ENCODE data around the gene BTBD16.

Gene BTBD16

DNA sequence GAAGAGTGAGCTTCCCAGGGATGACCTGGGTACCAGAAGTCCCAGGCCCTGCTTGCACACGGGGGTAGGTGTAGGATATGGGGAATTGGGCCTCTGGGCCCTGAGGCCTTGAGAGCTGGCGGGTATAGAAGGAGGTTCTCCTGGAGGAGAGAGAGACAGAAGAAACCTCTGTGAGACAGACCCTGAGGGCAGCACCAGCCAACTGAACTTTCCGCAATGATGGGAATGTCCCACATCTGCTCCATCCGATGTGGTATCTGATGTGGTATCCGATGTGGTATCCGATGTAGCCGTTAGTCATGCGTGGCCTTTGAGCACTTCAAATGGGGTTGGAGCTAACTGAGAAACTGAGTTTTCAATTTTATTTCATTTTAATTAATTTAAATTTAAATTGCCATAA lies 72.8 kb downstream of the BTBD16 start:
- no peak for TF ChIP-seq Cebpa-rat (IDR thresholded peaks at IDR 0.05)
- Histone ChIP-seq H3K4me3 (no peak overlapping the region), H3K27ac (no peak overlapping the region), H4K20me1 (no peaks in the 10 kb centered on the region; a peak in 2 of 22 replicates), H3K27me3 (no peaks in the 10 kb centered on the region; a peak in 1 of 22 replicates), H3K36me3 (no peaks in the 10 kb centered on the region), H3K9me3 (replicated peaks in 1 of 11) (peaks cover 0 to 15% (median 10%) of the 10 kb centered on the region in 11 experiments; a peak in 13 of 22 replicates), H3K9ac (no peak overlapping the region), H3K4me2 (peak overlapping the region in 9 of 11 experiments; percentile 15 to 69 (median 54); a peak in 16 of 22 replicates), H3K4me1 (peaks cover 22 to 48% (median 44%) of the 10 kb centered on the region in 10 experiments)

DNA sequence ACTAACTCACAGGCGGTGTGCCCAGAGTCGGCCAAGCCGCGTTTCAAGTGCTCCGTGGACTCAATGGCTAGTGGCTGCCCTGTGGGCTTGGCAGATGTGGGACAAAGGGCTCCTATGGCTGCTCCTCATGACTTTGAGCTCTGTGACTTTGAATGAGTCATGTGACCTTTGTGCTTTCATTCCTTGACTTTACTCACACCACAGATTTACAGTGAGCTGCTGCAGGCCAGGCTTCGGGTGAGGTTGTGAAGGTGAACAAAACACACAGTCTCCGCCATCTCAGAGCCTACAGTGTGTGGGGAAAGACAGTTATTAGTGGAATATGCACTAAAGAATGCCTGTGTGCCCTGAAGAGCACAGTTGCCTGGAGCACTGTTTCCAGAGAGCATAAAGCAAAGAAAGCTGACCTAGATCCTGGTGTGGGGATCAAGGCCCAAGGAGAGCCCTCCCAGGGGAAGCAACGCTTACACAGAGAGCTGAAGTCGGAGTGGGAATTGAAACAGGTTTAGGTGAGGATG lies 73.7 kb downstream of the BTBD16 start:
- Histone ChIP-seq H3K9ac (no peak overlapping the region), H3K27me3 (peaks cover 0 to under 1% (median 0%) of the 10 kb centered on the region in 11 experiments; a peak in 1 of 22 replicates), H3K9me3 (replicated peaks in 1 of 11) (peaks cover 0 to 15% (median 10%) of the 10 kb centered on the region in 11 experiments; a peak in 13 of 22 replicates), H3K4me3 (no peak overlapping the region), H3K27ac (no peak overlapping the region), H3K4me1 (peaks cover 17 to 56% (median 52%) of the 10 kb centered on the region in 10 experiments), H3K36me3 (no peaks in the 10 kb centered on the region), H3K4me2 (peak overlapping the region in 5 of 11 experiments; percentile 41 to 69 (median 65); a peak in 4 of 22 replicates), H4K20me1 (no peaks in the 10 kb centered on the region; a peak in 2 of 22 replicates)
- no peak for TF ChIP-seq Cebpa-rat (IDR thresholded peaks at IDR 0.05)

DNA sequence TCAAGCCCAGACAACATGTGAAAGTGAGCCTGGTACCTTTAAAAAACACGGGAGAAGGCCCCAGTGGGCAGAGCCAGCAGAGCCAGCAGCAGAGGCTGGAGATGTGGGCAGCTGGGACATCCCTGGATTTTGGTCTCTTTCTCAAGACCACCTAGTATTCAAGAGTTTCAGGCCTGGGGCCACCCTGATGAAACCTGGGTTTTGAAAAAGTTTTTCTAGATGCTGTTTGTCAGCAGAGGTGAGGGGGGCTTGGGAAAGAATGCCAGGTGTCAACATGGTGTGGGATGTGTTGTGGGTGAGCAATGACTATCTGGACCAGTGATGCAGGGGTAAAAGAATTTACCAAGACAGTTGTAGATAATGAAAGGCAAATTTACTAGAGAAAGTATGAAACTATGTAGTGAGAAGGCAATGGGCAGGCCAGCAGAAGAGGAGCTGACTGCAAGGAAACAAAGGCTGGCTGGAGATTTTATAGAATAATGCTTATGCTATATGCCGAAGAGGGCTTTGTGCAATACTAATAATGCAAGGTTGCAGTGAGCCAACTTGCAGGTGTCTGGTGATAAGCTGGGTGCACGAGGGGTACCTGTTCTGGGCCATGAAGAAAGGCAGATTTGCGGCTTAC lies 75.3 kb downstream of the BTBD16 start:
- Histone ChIP-seq H3K27ac (no peak overlapping the region), H3K9me3 (replicated peaks in 1 of 11) (peaks cover 0 to 15% (median 10%) of the 10 kb centered on the region in 11 experiments; a peak in 13 of 22 replicates), H3K9ac (no peak overlapping the region), H3K4me3 (no peak overlapping the region), H4K20me1 (no peaks in the 10 kb centered on the region; a peak in 2 of 22 replicates), H3K27me3 (peaks cover 0 to 3% (median 0%) of the 10 kb centered on the region in 11 experiments; a peak in 1 of 22 replicates), H3K4me2 (peak overlapping the region in 8 of 11 experiments; percentile 3 to 71 (median 64); a peak in 13 of 22 replicates), H3K4me1 (peaks cover 15 to 60% (median 53%) of the 10 kb centered on the region in 10 experiments), H3K36me3 (no peaks in the 10 kb centered on the region)
- no peak for TF ChIP-seq Cebpa-rat (IDR thresholded peaks at IDR 0.05)

DNA sequence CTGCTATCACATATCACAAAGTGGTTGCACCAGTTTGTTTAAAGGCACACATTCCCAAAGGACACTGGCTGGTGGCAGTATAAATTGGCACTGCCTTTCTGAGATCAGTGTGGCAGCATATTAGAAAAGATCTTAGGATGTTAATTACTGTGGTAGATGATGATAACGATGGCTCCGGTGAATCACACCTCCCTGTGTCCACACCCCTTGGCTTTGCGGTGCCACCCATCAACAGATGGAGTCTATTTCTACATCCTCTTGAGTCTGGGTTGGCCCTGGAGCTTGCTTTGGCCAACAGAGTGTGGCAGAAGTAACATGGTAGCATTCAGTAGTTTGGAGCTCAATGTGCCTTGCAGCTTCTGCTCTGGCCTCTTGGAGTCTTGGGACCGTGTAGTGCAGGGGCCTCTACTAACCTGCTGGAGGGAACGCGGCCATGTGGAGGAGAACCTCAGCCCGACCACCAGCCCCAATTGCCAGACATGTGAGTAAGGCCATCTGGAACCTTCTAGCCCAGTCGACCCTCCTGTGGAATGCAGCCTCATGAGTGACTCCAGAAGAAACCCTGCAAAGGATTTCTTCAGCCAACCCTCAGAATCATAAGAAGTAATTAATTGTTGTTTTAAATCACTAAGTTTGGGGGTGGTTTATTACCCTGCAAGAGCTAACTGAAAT lies 76.2 kb downstream of the BTBD16 start:
- Histone ChIP-seq H3K9me3 (replicated peaks in 1 of 11) (peaks cover 0 to 15% (median 10%) of the 10 kb centered on the region in 11 experiments; a peak in 13 of 22 replicates), H3K9ac (no peak overlapping the region), H3K4me1 (peaks cover 9 to 60% (median 51%) of the 10 kb centered on the region in 10 experiments), H3K36me3 (no peaks in the 10 kb centered on the region), H3K27ac (0 out of 22 replicates have a peak overlapping the region, but pooled peaks of 1 of the 11 experiments have one; percentile 11), H4K20me1 (no peaks in the 10 kb centered on the region; a peak in 2 of 22 replicates), H3K4me3 (no peak overlapping the region), H3K27me3 (peaks cover 0 to 3% (median 0%) of the 10 kb centered on the region in 11 experiments; a peak in 1 of 22 replicates), H3K4me2 (peak overlapping the region in 9 of 11 experiments; percentile 3 to 71 (median 63); a peak in 17 of 22 replicates)
- no peak for TF ChIP-seq Cebpa-rat (IDR thresholded peaks at IDR 0.05)

DNA sequence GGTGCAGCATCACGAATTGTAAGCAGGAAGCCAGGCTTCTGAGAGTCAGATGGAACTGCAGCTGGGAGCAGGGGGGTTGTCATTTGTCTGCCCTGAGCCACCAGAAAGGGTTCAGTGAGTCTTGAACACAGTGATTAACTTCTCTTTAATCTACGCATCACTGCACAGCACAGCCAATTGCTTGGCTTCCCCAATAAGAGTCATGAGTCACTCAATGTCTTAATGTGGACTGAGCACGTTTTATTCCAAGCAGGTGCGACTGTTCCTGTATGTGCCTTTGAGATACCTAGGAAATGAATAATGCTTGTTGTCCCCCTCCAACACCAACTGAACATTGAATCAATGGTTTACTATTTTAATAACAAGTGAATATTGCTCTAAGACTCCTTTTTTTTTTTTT lies 77.4 kb downstream of the BTBD16 start:
- no peak for TF ChIP-seq Cebpa-rat (IDR thresholded peaks at IDR 0.05)
- Histone ChIP-seq H3K4me1 (peaks cover 9 to 54% (median 47%) of the 10 kb centered on the region in 10 experiments), H3K27ac (peak overlapping the region in 2 of 11 experiments; percentile 11 to 38; a peak in 2 of 22 replicates), H4K20me1 (no peaks in the 10 kb centered on the region; a peak in 2 of 22 replicates), H3K4me3 (no peak overlapping the region), H3K9me3 (replicated peaks in 1 of 11) (peaks cover 0 to 15% (median 10%) of the 10 kb centered on the region in 11 experiments; a peak in 13 of 22 replicates), H3K27me3 (peaks cover 0 to 3% (median 0%) of the 10 kb centered on the region in 11 experiments; a peak in 1 of 22 replicates), H3K4me2 (peak overlapping the region; percentile 23 to 71 (median 63)), H3K36me3 (no peaks in the 10 kb centered on the region), H3K9ac (peak overlapping the region in 2 of 11 experiments; percentile 8 to 39; a peak in 2 of 22 replicates)

DNA sequence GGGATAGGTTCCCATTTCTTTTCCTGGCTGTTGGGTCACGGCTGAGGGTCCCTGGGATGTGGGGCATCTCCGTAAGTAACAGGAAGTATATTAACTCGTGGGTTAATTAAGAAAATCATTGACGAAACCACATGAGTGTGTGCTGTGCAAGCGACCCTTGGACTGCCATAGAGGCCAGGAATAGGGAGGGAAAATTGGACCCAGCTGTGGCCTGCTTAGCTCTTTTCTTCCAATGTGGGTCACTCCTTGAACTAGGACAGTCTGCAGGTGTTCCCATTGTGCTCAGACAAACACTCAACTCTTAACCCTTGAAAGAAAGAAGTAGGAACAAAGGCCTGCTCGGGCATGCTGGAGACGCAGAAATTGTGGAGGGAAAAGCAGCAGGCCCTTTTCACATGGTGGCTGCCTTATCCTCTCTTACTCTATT lies 77.9 kb downstream of the BTBD16 start:
- Histone ChIP-seq H3K27me3 (peaks cover 0 to 3% (median 0%) of the 10 kb centered on the region in 11 experiments; a peak in 1 of 22 replicates), H3K4me1 (peaks cover 9 to 49% (median 43%) of the 10 kb centered on the region in 10 experiments), H3K4me3 (no peak overlapping the region), H3K9me3 (replicated peaks in 1 of 11) (peaks cover 0 to 15% (median 10%) of the 10 kb centered on the region in 11 experiments; a peak in 13 of 22 replicates), H3K27ac (peak overlapping the region in 1 of 11 experiments; percentile 1; a peak in 1 of 22 replicates), H4K20me1 (no peaks in the 10 kb centered on the region; a peak in 2 of 22 replicates), H3K4me2 (peak overlapping the region; percentile 23 to 71 (median 63); a peak in 21 of 22 replicates), H3K9ac (no peak overlapping the region), H3K36me3 (no peaks in the 10 kb centered on the region)
- no peak for TF ChIP-seq Cebpa-rat (IDR thresholded peaks at IDR 0.05)

DNA sequence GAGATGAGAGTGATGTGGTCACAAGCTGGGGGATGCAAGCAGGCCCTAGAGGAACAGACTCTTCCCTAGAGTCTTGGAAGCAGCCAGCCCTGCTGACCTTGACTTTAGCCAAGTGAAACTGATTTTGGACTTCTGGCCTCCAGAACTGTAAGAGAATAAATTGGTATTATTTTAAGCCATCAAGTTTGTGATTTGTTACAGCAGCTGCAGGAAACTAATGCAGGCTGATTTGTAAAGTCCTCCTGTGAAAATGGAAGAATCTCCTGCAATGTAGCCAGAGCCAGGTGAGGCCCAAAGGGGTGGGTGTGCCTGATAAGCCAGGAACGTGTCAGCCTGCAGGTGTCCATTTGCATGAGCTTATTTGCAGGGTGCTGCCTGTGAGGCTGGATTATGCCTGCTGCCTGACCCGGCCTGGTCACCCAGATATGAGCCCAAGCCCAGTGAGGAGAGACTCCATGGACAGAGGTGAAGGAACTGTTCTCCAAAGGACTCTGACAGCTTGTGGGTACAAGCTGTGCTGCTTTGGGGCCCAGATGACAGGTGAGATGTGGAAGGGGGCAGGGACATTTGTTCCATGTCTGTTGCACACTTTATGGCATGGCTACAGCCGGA lies 78.8 kb downstream of the BTBD16 start:
- no peak overlapping the region for H3K9ac ChIP-seq
- no peaks in the 10 kb centered on the region; a peak in 2 of 22 replicates for H4K20me1 ChIP-seq
- peaks cover 9 to 40% (median 34%) of the 10 kb centered on the region in 10 experiments for H3K4me1 ChIP-seq
- no peak overlapping the region for H3K27ac ChIP-seq
- H3K4me3 ChIP-seq, result no peak overlapping the region
- H3K36me3 ChIP-seq, result no peaks in the 10 kb centered on the region
- no peak for TF ChIP-seq Cebpa-rat (IDR thresholded peaks at IDR 0.05)
- peak overlapping the region in 8 of 11 experiments; percentile 56 to 71 (median 64); a peak in 16 of 22 replicates for H3K4me2 ChIP-seq
- H3K27me3 ChIP-seq, result peaks cover 0 to 3% (median 0%) of the 10 kb centered on the region in 11 experiments; a peak in 1 of 22 replicates
- H3K9me3 ChIP-seq (replicated peaks in 1 of 11), result peaks cover 0 to 15% (median 10%) of the 10 kb centered on the region in 11 experiments; a peak in 13 of 22 replicates

DNA sequence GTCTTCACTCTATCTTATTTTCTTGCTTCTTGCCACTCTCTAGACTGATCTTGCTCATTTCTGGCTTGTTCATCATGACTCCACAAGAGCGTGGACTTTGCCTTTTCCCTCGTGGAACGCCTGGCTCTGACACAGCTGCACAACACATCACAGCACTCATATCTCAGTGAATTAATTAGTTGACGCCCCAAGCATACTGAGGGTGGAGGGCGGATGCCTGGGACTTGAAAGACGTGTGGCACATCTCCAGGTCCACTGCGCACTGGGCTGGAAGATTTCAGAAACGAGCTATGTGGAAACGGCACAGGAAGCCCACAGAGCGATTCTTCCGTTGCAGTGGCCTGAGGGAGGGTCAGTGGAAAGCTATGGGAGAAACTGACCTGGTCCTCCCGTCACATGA lies 79.8 kb downstream of the BTBD16 start:
- Histone ChIP-seq H3K27ac (no peak overlapping the region), H4K20me1 (no peaks in the 10 kb centered on the region; a peak in 2 of 22 replicates), H3K4me1 (peaks cover 9 to 38% (median 34%) of the 10 kb centered on the region in 10 experiments), H3K36me3 (no peaks in the 10 kb centered on the region), H3K27me3 (0 out of 22 replicates have a peak, but pooled peaks cover 0 to 3% (median 0%) of the 10 kb centered on the region in 11 experiments), H3K9ac (no peak overlapping the region), H3K4me2 (no peak overlapping the region), H3K9me3 (replicated peaks in 1 of 11) (peaks cover 0 to 14% (median 9%) of the 10 kb centered on the region in 11 experiments; a peak in 13 of 22 replicates), H3K4me3 (no peak overlapping the region)
- no peak for TF ChIP-seq Cebpa-rat (IDR thresholded peaks at IDR 0.05)
